Stimulated activated CD8-positive, alpha-beta memory T cell treated with anti-CD3 and anti-CD28 coated beads, Interleukin-7, amount 100 ng/mL, for 24 hours (primary cell): Measurements from ENCODE around the gene CENPO.

Experiments
- DNase-seq: peaks from one replicate; pipeline ENCODE4 v3.0.0-alpha.2; 2020; ENCODE audit warnings: low read depth

Gene CENPO, protein sequence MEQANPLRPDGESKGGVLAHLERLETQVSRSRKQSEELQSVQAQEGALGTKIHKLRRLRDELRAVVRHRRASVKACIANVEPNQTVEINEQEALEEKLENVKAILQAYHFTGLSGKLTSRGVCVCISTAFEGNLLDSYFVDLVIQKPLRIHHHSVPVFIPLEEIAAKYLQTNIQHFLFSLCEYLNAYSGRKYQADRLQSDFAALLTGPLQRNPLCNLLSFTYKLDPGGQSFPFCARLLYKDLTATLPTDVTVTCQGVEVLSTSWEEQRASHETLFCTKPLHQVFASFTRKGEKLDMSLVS

DNA sequence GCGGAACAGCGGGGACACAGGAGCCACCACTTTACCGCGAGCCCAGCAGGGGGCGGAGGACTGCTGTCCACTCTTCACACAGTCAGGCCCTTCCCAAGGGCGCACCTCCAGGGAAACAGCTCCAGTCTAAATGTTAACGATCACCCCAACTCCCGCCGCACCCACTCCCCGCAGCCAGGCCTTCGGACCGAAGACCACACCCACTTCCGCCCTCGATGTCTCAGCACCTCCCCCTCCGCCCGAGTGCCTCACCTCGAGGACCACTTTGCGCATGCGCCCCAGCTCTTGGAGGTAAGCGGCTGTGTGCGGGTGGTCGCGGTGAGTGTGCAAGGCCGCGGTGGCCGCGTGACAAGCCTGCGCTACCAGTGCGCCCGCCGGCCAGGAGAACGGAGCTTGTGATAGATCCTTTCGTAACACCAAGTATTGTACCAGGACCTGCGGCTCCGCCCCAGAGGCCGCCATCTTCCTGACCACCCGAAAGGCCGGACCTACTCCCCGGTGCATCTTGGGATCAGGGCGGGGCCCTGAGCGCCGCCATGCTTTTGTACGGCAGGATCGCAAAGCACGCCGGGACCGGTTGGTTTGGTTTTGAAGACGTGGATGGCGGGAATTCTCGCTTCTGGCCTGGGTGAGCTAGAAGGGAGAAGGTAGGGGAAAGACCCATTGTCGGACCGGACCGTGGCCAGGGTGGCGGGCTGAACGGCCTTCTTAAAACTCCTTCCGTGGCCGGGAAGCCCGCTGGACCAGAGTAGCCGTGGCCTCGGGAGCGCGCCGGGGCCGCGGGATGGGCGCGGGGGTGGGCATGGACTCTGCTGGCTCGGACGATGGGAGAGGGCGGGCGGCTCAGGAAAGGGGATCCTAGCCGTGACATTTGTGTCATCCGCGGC lies at the start of gene CENPO, which contains the start of gene PTRHD1:
Gene CENPO (plus strand): TSS at position 552 of the 887 bp plus-strand sequence. CDS start 495 bp downstream, outside the sequence.
Gene PTRHD1 (minus strand): TSS at position 518 of the 887 bp plus-strand sequence. CDS start 14 bp downstream, at position 504.
- peak; percentile 84 for DNase-seq

DNA sequence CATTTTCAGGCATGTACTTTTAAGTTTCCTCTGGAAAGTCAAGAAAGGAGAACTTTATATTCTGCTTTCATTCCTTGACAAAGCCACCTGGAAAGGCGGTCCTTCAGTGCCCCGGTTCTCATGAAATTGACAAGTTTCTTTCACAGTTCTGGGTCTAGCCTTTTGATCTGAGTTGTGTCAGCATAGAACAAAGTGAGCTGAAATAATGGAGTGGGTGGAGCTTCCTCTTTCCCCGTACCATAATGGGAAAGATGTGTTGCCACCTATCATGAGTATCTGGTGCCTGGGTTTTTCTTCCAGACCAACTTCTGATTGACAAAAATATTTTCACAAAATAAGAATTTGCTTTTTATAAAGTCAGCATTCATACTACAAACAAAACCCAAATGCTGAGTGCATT lies 49.3 kb upstream of the CENPO start:
- DNase-seq = no peak

DNA sequence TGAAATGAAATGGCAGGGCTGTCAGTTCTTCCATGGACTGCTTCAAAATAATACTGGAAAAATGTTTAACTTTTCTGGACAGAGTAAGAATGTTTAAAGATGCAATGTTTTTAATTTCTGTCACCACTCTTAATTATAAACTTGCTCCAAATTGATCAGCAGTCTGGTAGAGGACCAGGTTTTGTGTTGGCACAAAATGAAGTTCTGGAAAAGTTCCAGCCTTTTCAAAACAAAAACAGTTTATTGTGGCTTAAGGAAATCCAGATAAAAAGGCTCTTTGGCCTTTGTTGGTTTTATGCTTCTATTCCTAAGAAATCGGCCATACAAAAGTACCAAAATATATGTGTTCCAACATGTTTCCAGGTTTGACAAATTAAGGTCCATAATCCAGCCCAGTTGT lies 48.9 kb upstream of the CENPO start:
- no peak for DNase-seq

DNA sequence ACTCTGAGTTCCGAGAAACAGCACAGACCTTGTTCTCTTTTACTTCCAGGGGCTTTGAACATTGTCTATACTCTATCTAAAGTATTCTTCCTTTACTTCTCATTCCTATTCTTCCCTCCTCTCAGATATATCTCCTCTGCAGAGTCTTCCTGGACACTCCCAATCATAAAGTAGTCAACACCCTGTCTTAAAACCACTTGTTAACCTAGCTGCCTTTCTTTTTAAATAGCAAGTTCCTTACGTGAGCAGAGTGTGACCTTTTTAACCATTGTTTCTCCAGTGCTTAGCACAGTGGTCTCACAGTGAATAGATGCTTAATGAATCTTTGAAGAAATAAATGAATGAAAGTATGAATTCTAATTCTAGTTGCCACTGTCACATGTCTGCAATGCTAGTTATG lies 47.4 kb upstream of the CENPO start:
- no peak for DNase-seq

DNA sequence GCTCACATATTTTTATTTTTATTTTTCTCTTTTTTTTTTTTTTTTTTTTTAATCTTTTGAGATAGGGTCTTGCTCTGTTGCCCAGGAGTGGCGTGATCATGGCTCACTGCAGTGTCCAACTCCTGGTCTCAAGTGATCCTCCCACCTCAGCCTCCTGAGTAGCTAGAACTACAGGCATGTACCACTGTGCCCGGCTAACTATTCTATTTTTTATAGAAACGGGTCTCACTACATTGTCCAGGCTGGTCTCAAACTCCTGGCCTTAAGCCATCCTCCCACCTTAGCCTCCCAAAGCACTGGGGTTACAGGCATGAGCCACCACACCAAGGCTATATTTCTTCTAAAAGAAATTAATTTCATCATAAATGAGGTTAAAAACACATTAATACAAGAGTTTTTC lies 45.9 kb upstream of the CENPO start:
- no peak for DNase-seq

DNA sequence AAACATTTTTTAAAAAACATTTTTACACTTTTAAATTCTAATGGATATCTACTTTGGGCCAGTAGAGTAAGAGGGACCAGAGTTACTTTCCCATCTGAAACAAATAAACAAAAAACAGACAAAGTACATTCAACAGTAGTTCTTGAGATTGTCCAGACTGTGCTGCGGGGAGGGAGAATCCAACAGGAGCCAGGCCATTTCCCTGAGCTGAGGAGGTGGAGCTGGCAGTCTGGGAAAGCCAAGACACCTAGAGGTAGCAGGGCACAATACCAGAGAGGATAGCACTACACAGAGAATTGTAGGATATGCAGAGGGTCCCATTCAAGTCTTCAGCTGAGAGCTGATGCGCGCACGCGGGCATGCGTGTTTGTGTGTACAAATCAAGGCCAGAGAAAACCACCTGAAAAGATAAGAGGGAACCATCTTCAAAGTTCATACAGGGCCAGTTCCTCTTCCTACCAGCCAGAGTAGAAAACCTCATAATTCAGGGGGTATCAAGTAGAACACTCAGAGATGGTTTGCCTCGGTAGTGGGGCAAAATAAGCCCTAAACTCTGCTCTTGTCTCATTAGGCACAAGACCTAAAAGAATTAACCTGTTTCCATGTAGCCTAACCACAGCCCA lies 44.0 kb upstream of the CENPO start:
- DNase-seq = no peak

DNA sequence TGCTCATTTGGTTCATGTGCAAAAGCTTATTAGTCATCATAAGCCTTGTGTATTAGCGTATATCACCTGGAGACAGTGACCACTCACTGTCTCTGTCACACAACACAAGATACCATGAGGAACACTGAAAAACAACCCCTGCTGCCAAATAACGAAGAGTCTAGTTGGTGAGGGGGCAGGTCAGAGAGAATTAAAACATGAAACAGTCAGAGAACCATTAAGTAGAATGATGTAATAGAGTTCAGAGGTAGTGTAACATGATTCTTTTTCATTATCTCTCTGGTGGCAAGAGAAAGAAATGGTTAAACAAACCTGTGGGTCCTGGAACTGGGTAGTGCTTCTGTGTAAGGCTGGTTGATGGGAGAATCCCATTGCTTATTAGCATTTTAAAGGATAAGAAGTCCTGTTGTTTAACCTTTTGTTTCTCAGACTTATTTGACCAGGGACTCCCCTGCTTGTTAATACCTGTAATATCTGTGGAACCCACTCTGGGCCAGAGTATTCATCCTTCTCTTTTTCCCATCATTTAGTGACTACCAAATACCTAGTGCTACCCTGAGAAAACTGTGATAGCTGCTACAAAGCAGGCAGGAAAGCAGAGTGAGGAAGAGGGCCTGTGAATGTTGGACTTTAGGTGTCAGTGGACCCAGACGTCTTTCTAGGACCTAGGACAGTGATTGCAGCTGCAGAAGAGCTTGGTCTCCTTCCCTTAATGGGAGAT lies 38.1 kb upstream of the CENPO start:
- no peak for DNase-seq

DNA sequence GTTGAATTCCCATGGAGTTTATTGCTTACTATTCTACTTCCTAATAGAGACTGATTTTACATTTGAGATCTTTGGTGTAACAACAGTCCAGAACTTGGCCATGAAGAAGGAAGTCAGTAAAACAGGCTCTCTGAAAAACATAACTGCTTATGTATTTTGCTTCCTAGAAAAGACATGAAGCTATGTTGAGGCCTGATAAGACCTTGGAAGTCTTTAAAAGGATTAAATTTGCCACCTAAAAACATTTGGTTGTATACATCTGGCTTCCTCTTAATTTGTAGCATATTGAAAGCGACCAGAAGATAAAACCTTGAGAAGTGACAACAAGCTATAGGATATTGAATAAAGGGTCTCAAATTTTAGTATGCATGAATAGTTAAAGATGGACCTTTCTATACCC lies 36.4 kb upstream of the CENPO start:
- DNase-seq = no peak

DNA sequence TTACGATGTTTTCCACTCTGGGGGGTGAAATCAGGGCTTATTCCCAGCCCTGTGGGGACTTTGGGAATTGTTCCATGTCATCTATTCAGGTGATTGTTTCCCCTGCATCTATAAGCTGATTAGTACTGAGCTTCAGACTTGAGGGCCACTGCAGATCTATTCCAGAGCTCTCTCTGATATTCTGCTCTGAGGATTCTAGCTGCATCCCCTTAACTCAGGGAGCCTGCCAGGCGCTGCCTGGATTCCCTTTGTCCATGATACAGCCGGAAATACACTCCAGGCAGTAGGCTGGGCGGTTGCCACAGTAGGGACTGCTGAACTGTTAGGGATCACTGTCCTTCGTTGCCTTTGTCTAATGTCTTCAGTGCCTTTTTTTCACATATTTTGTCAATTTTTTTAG lies 31.4 kb upstream of the CENPO start:
- DNase-seq = no peak

DNA sequence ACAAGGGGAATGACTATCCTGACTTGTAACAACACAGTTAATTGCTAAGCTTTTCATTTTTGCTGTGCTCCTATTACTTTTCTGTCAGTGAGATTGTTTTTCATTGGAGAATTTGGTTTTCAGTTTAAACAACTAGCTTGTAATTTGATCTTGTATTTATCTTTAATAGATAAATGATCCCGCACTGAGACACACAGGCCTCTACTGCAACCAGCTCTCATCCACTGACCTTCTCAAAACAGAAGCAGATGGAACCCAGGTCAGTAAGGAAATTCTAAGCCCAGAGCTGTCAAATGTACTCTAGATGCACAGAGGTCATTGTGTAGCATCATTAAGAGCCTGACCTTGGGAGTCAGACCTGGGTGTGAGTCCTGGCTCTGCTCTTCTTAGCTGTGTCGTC lies 30.7 kb upstream of the CENPO start:
- DNase-seq = no peak

DNA sequence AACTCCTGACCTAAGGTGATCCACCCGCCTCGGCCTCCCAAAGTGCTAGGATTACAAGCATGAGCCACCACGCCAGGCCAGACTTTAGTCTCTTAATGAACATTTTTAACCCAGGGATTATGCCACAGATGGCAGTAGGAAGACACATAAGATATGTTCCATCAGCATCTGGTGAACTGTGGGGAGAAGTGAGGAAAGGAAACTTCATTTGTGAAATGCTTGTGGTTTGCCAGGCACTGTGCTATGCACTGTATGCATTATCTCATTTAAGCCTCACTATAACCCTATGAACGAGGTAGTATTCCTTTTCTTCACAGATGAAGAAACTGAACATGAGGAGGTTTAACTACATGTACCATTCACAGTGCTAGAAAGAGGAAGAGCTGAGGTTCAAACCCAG lies 29.4 kb upstream of the CENPO start:
- DNase-seq = no peak

DNA sequence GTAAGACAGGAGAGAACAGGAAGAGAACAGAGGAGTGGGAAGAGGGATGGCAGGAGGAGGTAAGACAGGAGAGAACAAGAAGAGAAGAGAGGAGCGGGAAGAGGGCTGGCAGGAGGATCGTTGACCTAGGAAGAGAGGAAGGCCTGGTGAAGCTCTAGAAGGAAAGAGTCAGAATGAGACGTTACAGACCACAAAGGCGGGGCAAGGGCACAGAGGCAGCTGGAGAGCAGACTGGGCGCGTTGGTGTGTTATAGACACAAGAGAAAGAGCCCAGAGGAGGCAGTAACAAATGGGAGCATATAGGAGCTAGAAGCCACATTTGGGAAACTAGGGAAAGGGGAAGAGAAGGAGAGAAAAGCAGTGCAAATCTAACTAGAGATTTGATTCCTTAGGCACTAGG lies 26.6 kb upstream of the CENPO start:
- no peak for DNase-seq

DNA sequence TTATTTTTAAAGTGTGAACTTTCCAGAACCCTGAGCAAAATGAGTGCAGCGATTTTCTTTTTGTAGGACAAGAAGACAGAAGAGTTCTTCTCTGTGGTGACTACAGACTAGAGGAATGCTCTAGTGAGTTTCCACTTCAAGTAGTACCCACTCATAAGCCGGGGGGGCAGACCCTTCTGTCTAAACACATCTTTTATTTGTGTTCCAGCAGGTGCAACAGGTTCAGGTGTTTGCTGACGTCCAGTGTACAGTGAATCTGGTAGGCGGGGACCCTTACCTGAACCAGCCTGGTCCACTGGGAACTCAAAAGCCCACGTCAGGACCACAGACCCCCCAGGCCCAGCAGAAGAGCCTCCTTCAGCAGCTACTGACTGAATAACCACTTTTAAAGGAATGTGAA lies 25.2 kb upstream of the CENPO start:
- no peak for DNase-seq

DNA sequence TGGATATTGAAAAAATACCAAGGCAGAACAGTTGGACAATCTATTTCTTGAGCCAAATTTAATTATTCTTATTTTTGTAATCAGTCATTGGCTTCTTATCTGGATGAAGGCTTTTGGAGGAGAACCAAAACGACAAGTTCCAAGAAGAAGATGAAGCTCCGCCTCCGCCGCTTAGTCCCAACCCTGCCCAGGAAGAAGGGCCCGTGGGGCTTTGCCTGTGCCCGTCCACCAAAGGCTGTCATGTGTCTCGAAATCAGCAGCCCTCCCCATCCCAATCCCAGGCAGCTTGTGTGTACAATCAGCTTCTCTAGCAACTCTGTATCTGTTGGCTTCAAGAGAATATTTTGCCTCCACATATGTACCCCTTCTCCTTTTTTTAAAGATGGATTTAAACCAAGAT lies 24.6 kb upstream of the CENPO start:
- no peak for DNase-seq

DNA sequence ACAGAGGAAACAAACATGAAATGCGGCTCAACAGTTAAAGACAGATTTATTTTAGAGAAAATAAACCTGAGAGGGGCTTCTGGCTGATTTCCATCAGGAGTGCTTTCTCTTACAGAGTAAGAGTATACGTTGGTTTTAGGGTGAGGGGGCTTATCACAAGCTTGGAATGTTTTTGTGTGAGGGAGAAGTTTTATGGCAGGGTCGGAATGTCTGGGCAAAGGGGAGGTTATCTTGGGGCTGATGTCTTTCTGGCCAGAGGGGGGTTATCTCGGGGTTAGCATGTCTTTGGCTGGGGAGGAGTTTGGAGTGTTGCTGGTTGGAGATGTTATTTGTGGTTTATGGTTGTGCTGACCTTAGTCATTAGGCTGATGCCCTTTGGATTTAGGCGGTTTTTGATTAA lies 22.2 kb upstream of the CENPO start:
- no peak for DNase-seq

DNA sequence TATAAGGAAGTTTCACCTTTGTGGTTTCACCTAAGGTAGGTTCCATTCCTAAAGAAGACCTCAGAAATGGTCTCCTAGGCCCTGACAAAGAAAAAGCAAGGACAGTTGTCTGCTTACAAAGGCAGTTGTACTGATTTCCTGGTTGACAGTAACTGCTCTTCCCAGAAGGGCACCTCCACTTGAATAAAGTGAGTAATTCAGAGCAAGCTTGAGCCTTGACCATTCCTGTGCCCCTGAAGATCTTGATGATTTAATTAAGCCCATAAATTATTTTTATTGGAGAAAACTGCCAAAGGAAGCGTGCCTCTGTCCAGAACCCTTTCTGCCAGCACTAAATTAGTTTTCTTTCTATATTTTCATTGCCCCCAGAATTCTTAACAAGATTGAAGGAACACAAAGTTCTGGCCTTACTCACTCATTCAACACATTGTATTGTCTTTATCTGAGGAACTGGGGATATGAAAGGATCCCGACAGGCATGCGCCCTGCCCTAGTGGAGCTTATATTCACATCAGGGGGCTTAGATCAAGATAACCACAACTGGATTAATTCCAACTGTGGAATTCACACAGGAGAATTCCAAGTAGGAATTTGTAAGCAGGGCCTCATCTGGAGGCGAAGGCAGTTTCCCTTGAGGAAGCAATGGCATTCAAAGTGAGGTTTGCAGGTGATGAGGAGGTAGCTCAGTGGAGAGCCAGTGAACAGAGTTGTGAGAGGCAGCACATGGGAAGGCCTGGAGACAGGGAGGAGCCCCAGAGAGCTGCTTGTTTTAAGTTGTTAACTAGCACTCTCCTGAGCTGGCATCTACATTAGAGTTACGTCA lies 21.2 kb upstream of the CENPO start:
- no peak for DNase-seq

DNA sequence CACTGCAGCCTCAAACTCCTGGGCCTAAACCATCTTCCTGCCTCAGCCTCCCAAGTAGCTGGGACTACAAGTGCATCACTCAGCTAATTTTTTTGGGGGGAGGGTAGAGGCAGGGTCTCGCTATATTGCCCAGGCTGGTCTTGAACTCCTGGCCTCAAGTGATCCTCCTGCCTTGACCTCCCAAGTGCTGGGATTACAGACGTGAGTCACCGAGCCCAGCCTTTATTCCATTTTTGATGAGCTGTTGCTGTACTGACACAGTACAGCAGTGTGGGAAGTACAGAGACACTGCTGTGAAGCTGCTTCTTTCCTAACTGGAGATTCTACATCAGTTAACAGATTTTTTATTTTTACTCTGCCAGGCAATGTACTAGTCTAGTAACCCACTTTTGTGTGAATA lies 18.9 kb upstream of the CENPO start:
- DNase-seq = no peak

DNA sequence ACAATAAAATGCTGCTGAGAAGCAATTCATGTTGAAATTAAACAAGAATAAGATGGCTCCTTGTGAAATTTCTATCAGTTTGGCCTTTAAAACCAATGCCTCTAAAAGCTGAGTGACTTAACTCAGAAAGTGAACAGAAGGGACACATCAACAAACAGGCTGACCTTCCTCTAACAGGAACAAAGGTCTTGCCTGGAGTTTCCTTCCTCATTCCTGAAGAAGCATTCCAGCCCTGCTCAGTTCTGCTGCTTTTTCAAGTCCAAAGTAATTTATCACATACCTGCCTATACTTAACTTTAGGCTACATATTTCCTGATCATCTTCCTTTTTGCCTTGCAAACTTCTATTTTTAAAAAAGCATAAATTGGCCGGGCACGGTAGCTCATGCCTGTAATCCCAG lies 14.1 kb upstream of the CENPO start:
- no peak for DNase-seq

DNA sequence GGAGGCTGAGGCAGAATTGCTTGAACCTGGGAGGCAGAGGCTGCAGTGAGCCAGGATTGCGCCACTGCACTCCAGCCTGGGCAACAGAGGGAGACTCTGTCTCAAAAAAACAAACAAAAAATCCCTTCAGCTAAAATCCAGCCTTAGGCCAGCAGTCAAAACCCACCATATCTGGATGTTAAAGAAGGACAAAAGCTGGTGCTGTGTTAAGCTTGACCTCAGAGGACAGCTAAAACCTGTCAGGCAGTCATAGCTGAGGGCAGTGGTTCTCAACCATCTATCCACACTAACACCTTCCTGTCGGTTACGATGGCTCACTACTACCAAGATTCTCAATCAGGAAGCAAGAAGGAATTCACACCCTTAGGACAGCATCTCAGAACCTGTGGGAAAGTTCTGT lies 9.6 kb upstream of the CENPO start:
- DNase-seq = no peak

DNA sequence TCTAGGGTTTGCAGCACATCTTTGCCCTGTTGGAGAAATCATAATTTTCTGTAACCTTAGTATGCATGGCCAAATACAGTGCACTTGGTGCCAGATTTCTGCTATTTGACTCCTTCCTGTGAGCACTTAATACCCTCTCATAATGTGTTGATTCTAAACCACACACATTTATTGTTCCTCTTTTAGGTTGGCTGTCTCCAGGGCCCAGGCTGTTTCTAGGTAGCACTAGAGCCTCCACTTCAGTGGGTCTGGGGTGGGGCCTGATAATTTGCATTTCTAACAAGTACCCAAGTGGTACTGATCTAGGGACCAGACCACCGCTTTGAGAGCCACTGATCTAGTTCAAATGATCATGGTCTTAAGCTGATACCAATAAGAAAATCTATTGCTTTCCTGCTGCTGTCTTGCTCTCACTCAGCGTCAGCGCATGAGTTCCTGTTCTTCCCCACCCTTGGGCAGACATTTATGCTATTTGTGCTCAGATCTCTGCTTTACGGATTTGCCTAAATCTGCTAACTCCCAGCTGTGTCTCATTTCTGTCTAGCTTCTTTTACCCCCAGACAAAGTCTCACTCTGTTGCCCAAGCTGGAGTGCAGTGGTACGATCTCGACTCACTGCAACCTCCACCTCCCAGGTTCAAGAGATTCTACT lies 7.4 kb upstream of the CENPO start:
- no peak for DNase-seq

DNA sequence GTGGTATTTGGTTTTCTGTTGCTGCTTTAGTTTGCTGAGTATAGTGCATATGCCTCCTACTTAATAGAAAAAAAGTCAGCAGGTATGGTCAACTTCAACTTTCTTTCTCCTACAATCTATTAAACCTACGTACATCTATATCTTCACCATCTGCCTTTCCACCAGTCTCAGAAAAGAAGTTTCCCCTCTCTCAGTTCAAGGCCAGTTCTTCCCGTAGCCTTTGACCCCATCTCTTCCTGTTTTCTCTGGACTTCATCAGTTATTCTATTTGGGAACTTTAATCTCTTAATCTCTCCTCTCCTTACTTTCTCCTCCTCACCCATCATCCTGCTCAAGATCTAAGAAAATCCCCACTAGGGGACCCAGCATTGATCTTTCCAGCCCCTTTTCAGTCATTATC lies 5.7 kb upstream of the CENPO start:
- DNase-seq = no peak
